Measurements from ENCODE around the gene DNAJC12. TPM values are rescaled to one million over a fixed set of nuclear protein-coding genes. Genes with fewer than 3 reads are reported as not detected.

The DNAJC12 gene
- total RNA-seq, 1 experiment from 2014 or later, result 4.3 TPM

GRCh38 chr10:67851186-67851585, 13.2 kb upstream of the DNAJC12 start (continued):
- TF ChIP-seq ZBTB33 (IDR thresholded peaks at IDR 0.05; ENCODE audit: extremely low read depth, insufficient replicate concordance, low read length) (no peak), RAD21 (IDR thresholded peaks at IDR 0.05; ENCODE audit: low read depth) (no peak), SIN3A (IDR thresholded peaks at IDR 0.05; ENCODE audit: low read depth) (no peak), EZH2phosphoT487 (IDR thresholded peaks at IDR 0.05; ENCODE audit: borderline replicate concordance) (no peak)

- peak overlapping the region; percentile 88 for H3K4me3 ChIP-seq (replicated peaks in 1 of 2; ENCODE audit: low read depth in 1 of 2, low read length in 2 of 2)
- TSS peak; percentile 97 for BruUV-seq (replicated peaks)
- H3K27ac ChIP-seq (ENCODE audit: low read depth, low read length), result peak overlapping the region; percentile 64
- H3K4me2 ChIP-seq (ENCODE audit: low read length), result peak overlapping the region; percentile 92
- ChIA-PET RAD21 (ENCODE audit: low non-redundant PET in 1 of 2, low total read pairs in 2 of 2, uncharacterized antibody in 2 of 2, unreplicated experiment in 2 of 2) (no interaction called here), POLR2A (no interaction called here), CTCF (no interaction called here)
- 0 out of 4 replicates have a peak, but pooled peaks cover 0 to 2% of the 10 kb centered on the region in 2 experiments for H3K4me1 ChIP-seq (ENCODE audit: control insufficient read depth in 1 of 2, insufficient read depth in 2 of 2, low read length in 2 of 2)
- peak; percentile 99 for ATAC-seq
- H3K27me3 ChIP-seq (ENCODE audit: insufficient read depth, low read length), result no peaks in the 10 kb centered on the region
- intact Hi-C loops (cut with micrococcal nuclease), result loop anchor here (10.0 kb wide), 1 partner anchor 485 kb away; the partner anchor contains the start of genes HNRNPH3 and PBLD
- H3K9ac ChIP-seq (ENCODE audit: low read length), result peak overlapping the region; percentile 84
- peak; percentile 87 for DNase-seq (ENCODE audit: low read depth, low spot score)
- H3K36me3 ChIP-seq (ENCODE audit: control insufficient read depth in 1 of 2, insufficient read depth in 2 of 2, low read length in 2 of 2), result no peaks in the 10 kb centered on the region
- no peaks in the 10 kb centered on the region for H3K79me2 ChIP-seq (ENCODE audit: insufficient read depth, low read length)
- H3K9me3 ChIP-seq (ENCODE audit: control insufficient read depth in 1 of 2, insufficient read depth in 1 of 2, low read depth in 1 of 2, low read length in 2 of 2), result no peaks in the 10 kb centered on the region
- H3K9me2 ChIP-seq (ENCODE audit: insufficient read depth), result no peaks in the 10 kb centered on the region
- no peak overlapping the region for H2AFZ ChIP-seq (ENCODE audit: low read depth, low read length, poor library complexity, severe bottlenecking)
- no peaks in the 10 kb centered on the region for H4K20me1 ChIP-seq (ENCODE audit: insufficient read depth)
- TF ChIP-seq JUND (IDR thresholded peaks at IDR 0.05) (no peak), YY1 (IDR thresholded peaks at IDR 0.05; ENCODE audit: extremely low read depth, insufficient replicate concordance, low read depth, low read length) (peak; percentile 71), EZH2 (IDR thresholded peaks at IDR 0.05) (no peak), EGR1 (IDR thresholded peaks at IDR 0.05; ENCODE audit: low read depth) (no peak), ELF1 (IDR thresholded peaks at IDR 0.05; ENCODE audit: borderline replicate concordance, low read depth) (peak; percentile 62), SRF (IDR thresholded peaks at IDR 0.05; ENCODE audit: low read depth) (no peak), ZNF274 (IDR thresholded peaks at IDR 0.05; ENCODE audit: low read depth, low read length) (no peak), FOSL1 (IDR thresholded peaks at IDR 0.05; ENCODE audit: low read depth) (no peak), CEBPB (IDR thresholded peaks at IDR 0.05; ENCODE audit: low read depth) (no peak), CBX3 (IDR thresholded peaks at IDR 0.05; ENCODE audit: low read depth) (no peak), RAD21 (IDR thresholded peaks at IDR 0.05; ENCODE audit: low read depth) (no peak), SIN3A (IDR thresholded peaks at IDR 0.05; ENCODE audit: low read depth) (no peak), ZFX (IDR thresholded peaks at IDR 0.05) (peak; percentile 66), POLR2AphosphoS5 (IDR thresholded peaks at IDR 0.05; ENCODE audit: low read depth, low read length) (peak; percentile 87), MAX (IDR thresholded peaks at IDR 0.05) (no peak), CTCF (IDR thresholded peaks at IDR 0.05 in 2 of 3, conservative IDR thresholded peaks at IDR 0.05 in 1 of 3; ENCODE audit: borderline replicate concordance in 1 of 3, insufficient read depth in 1 of 3, low read depth in 2 of 3, low read length in 2 of 3) (no peak), ATF3 (IDR thresholded peaks at IDR 0.05) (no peak), POLR2A (IDR thresholded peaks at IDR 0.05; ENCODE audit: borderline replicate concordance, extremely low read depth, insufficient read depth, insufficient read length) (peak; percentile 56), TCF7L2 (IDR thresholded peaks at IDR 0.05; ENCODE audit: borderline replicate concordance, extremely low read depth, insufficient read depth, insufficient read length) (no peak)
Observed at GRCh38 chr10:67849331-67850011, 11.5 kb upstream of the DNAJC12 start.

All from HCT116 (cell line).